Fibroblast of gingiva (primary cell): Measurements from ENCODE around the gene FBXL17.
A peak's percentile ranks its signal among the peaks of the same experiment; 100 is the strongest.

Experiments
- DNase-seq: peaks from one replicate; pipeline ENCODE4 v3.0.0-alpha.2; 2011; ENCODE audit warnings: low read depth

Gene FBXL17

GRCh38 chr5:107860044-107860443, 521.9 kb downstream of the FBXL17 start:
- no peak for DNase-seq

- no peak for DNase-seq
Measured at GRCh38 chr5:107858788-107859187, 523.1 kb downstream of the FBXL17 start.

- DNase-seq = no peak
Measured at GRCh38 chr5:107858324-107858723, 523.6 kb downstream of the FBXL17 start.

- DNase-seq = no peak
Measured at GRCh38 chr5:107857785-107858184, 524.1 kb downstream of the FBXL17 start.

- DNase-seq = peak; percentile 22
Measured at GRCh38 chr5:107855171-107855570, 526.7 kb downstream of the FBXL17 start.

GRCh38 chr5:107853696-107854095, 528.2 kb downstream of the FBXL17 start:
- no peak for DNase-seq

- no peak for DNase-seq
Measured at GRCh38 chr5:107853031-107853430, 528.9 kb downstream of the FBXL17 start.

GRCh38 chr5:107849118-107849517, 532.8 kb downstream of the FBXL17 start:
- no peak for DNase-seq

GRCh38 chr5:107840592-107840991, 541.3 kb downstream of the FBXL17 start:
- DNase-seq = no peak

GRCh38 chr5:107840161-107840560, 541.7 kb downstream of the FBXL17 start:
- DNase-seq = no peak

GRCh38 chr5:107835096-107835495, 546.8 kb downstream of the FBXL17 start:
- no peak for DNase-seq

GRCh38 chr5:107832746-107833145, 549.2 kb downstream of the FBXL17 start:
- no peak for DNase-seq

GRCh38 chr5:107831612-107832395, 550.1 kb downstream of the FBXL17 start:
- peak; percentile 28 for DNase-seq

GRCh38 chr5:107830750-107831149, 551.1 kb downstream of the FBXL17 start:
- no peak for DNase-seq

GRCh38 chr5:107826311-107827000, 555.4 kb downstream of the FBXL17 start:
- DNase-seq = no peak

GRCh38 chr5:107824821-107825220, 557.1 kb downstream of the FBXL17 start:
- no peak for DNase-seq

- no peak for DNase-seq
Measured at GRCh38 chr5:107821288-107821687, 560.6 kb downstream of the FBXL17 start.

- no peak for DNase-seq
Measured at GRCh38 chr5:107820429-107820828, 561.5 kb downstream of the FBXL17 start.

- DNase-seq = no peak
Measured at GRCh38 chr5:107817951-107818350, 563.9 kb downstream of the FBXL17 start.

GRCh38 chr5:107817436-107817835, 564.5 kb downstream of the FBXL17 start:
- no peak for DNase-seq

- DNase-seq = no peak
Measured at GRCh38 chr5:107815109-107815508, 566.8 kb downstream of the FBXL17 start.

- no peak for DNase-seq
Measured at GRCh38 chr5:107814183-107814827, 567.6 kb downstream of the FBXL17 start.

- DNase-seq = no peak
Measured at GRCh38 chr5:107813559-107813958, 568.3 kb downstream of the FBXL17 start.
